Gastroesophageal sphincter (tissue), 4 donors: ENCODE results near the gene KCTD16. TPM values are rescaled to one million over a fixed set of nuclear protein-coding genes. Genes with fewer than 3 reads are reported as not detected.

Experiments
- ATAC-seq: fragments of 150-250 bp; one replicate; pipeline ENCODE4 v1.9.1; 2016; ENCODE audit warnings: mild to moderate bottlenecking, moderate library complexity
- H3K27ac ChIP-seq, 4 donors: fragments of 200-600 bp; sonication (generic) in 3 of 4; 1 replicate in 3 of 4; 2 replicates in 1 of 4; pipeline ENCODE4 v1.5.1; 2016 to 2019
- H3K27me3 ChIP-seq: fragments of 200-600 bp; sonication (generic); one replicate; pipeline ENCODE4 v1.5.1; 2019
- H3K36me3 ChIP-seq, 2 donors: fragments of 200-600 bp; sonication (generic); one replicate each; pipeline ENCODE4 v1.5.1; 2019; ENCODE audit warnings: control low read depth in 1 of 2
- H3K4me1 ChIP-seq, 3 donors: fragments of 200-600 bp; sonication (generic); 1 replicate in 2 of 3; 2 replicates in 1 of 3; pipeline ENCODE4 v1.5.1; 2016 to 2019; ENCODE audit warnings: control low read depth in 2 of 3
- H3K4me3 ChIP-seq, 2 donors: fragments of 200-600 bp; sonication (generic); one replicate each; pipeline ENCODE4 v1.5.1; 2019; ENCODE audit warnings: mild to moderate bottlenecking in 1 of 2, moderate library complexity in 1 of 2
- H3K9me3 ChIP-seq, 3 donors: fragments of 200-600 bp; sonication (generic); one replicate each; pipeline ENCODE4 v1.5.1; 2017 to 2019; ENCODE audit warnings: control low read depth in 2 of 3
- EP300 ChIP-seq: sonication (generic); formaldehyde crosslinking; IDR thresholded peaks from one replicate; pipeline ENCODE4 v1.6.1; 2017; ENCODE audit warnings: antibody characterized with exemption, mild to moderate bottlenecking
- POLR2A ChIP-seq, 2 donors: fragments of 450-650 bp; IDR thresholded peaks; one replicate each; pipeline ENCODE4 v1.6.1; 2017; ENCODE audit warnings: antibody characterized with exemption in 2 of 2, mild to moderate bottlenecking in 2 of 2, moderate library complexity in 1 of 2
- POLR2AphosphoS5 ChIP-seq: sonication (generic); formaldehyde crosslinking; IDR thresholded peaks from one replicate; pipeline ENCODE4 v1.6.1; 2017; ENCODE audit warnings: antibody characterized with exemption
- WGBS, 2 donors: methylation state at CpG; one replicate each; pipeline ENCODE4 v1.1.5; 2018; ENCODE audit warnings: low coverage in 1 of 2; 5-methylcytosine and 5-hydroxymethylcytosine counted together
- total RNA-seq, 4 donors: library from RNA; depleted of rRNA; stranded (reverse); fragments of >200 nt; gene quantifications; one replicate each; pipeline ENCODE4 v1.1.0, GENCODE V29; 2016
- TF ChIP-seq, protein P1 (sequence below), 4 experiments: fragments of 200-600 bp in 2 of 4; fragments of 450-650 bp in 2 of 4; sonication (generic) in 1 of 4; IDR thresholded peaks; one replicate each; pipeline ENCODE4 v1.5.1; 2017 to 2019; ENCODE audit warnings: antibody characterized with exemption in 4 of 4, mild to moderate bottlenecking in 2 of 4, moderate library complexity in 2 of 4

The KCTD16 gene
- total RNA-seq, 4 donors from 2014 or later: 0.05 to 0.13 (median 0.12) TPM; not detected in 1

DNA sequence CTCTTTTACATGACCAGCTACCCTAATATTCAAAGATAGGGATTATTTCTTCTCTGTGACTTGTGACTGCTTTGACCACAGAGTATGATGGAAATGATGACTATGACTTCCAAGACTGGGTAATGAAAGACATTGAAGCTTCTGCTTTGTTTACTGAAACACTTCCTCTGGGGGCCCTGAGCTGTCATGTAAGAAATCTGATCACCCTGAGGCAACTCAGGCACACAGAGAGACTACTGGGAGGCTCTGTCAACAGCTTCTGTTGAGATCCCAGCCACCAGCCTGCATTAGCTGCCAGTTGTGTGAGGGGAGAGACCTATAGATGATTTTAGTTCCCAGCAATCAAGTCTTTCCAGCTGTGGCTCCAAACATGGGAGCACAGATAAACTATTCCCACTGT, 76.5 kb downstream of the KCTD16 start:
- ATAC-seq: no peak
- TF ChIP-seq POLR2AphosphoS5 (no peak), EP300 (no peak), POLR2A (IDR thresholded peaks at IDR 0.05) (no peak)
- TF ChIP-seq, protein P1, sequence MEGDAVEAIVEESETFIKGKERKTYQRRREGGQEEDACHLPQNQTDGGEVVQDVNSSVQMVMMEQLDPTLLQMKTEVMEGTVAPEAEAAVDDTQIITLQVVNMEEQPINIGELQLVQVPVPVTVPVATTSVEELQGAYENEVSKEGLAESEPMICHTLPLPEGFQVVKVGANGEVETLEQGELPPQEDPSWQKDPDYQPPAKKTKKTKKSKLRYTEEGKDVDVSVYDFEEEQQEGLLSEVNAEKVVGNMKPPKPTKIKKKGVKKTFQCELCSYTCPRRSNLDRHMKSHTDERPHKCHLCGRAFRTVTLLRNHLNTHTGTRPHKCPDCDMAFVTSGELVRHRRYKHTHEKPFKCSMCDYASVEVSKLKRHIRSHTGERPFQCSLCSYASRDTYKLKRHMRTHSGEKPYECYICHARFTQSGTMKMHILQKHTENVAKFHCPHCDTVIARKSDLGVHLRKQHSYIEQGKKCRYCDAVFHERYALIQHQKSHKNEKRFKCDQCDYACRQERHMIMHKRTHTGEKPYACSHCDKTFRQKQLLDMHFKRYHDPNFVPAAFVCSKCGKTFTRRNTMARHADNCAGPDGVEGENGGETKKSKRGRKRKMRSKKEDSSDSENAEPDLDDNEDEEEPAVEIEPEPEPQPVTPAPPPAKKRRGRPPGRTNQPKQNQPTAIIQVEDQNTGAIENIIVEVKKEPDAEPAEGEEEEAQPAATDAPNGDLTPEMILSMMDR (IDR thresholded peaks at IDR 0.05): no peak
- Histone ChIP-seq H3K27me3 (no peaks in the 10 kb centered on the region), H3K9me3 (no peaks in the 10 kb centered on the region), H3K27ac (no peak overlapping the region), H3K4me1 (no peaks in the 10 kb centered on the region), H3K36me3 (no peaks in the 10 kb centered on the region), H3K4me3 (no peak overlapping the region)

DNA sequence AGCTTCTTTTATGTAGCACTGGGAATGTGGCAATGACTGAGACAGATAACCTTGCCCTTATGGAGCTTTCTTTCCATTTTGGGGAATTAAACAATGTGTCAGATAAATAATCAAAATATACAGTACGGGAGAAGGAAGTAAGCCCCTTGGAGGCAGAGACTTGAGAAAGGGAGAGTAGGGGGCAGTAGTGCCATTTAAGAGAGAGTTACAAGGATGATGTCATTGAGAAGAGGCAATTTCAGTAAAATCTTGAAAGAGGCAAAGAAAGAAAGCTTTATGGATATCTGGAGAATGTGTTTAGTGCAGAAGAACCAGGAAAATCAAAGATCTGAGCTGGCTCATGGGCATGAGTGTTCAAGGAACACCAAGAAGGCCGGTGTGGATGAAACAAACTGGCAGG, 77.3 kb downstream of the KCTD16 start:
- TF ChIP-seq EP300: no peak
- TF ChIP-seq, protein P1 (IDR thresholded peaks at IDR 0.05): no peak
- no peak for TF ChIP-seq POLR2AphosphoS5
- no peak for TF ChIP-seq POLR2A (IDR thresholded peaks at IDR 0.05)
- no peaks in the 10 kb centered on the region for H3K9me3 ChIP-seq
- no peaks in the 10 kb centered on the region for H3K27me3 ChIP-seq
- H3K4me3 ChIP-seq: no peak overlapping the region
- WGBS, 2 donors: 29 to 68% methylated on average over 1 to 2 of the region's 2 CpGs
- ATAC-seq: no peak
- H3K36me3 ChIP-seq: no peaks in the 10 kb centered on the region
- no peaks in the 10 kb centered on the region for H3K4me1 ChIP-seq
- H3K27ac ChIP-seq: no peak overlapping the region

DNA sequence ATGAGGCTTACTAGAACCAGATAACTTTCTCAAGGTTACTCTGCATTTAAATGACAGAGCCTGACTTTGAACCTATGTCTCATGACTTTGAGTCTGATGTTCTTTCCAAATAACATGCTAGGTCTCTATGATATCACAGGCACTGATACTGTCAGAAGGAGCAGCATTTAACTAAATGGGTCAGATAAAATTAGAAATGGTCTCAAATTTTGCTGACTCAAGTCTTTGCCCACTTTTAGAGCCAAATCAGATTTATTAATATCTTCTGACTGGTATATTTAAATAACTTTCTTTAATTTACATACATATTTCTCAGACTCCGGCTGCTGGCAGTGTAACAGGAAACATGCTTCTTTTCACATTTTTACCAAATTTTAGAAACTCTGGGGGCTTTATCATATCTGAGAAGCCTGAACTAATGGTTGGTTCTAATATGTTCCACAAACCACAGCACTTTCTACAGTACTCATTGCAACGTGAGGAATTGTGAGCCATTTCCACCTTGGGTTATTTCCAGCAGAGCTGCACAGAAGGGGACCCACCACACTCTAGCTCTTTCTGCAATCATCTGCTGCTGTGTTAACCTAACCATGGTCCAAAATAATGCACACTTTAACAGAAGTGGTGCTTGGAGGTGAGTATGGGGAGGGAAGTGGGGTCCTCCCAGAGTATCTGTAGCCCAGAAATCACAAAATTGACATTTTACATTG, 79.2 kb downstream of the KCTD16 start:
- WGBS, 2 donors: 0 to 39% methylated on average over 1 to 2 of the region's 2 CpGs
- no peak overlapping the region for H3K27ac ChIP-seq
- H3K27me3 ChIP-seq: no peaks in the 10 kb centered on the region
- no peaks in the 10 kb centered on the region for H3K4me1 ChIP-seq
- no peak for ATAC-seq
- H3K36me3 ChIP-seq: no peaks in the 10 kb centered on the region
- TF ChIP-seq POLR2AphosphoS5: no peak
- no peak for TF ChIP-seq POLR2A (IDR thresholded peaks at IDR 0.05)
- TF ChIP-seq, protein P1 (IDR thresholded peaks at IDR 0.05): no peak
- no peak for TF ChIP-seq EP300
- no peak overlapping the region for H3K4me3 ChIP-seq
- H3K9me3 ChIP-seq: no peaks in the 10 kb centered on the region

DNA sequence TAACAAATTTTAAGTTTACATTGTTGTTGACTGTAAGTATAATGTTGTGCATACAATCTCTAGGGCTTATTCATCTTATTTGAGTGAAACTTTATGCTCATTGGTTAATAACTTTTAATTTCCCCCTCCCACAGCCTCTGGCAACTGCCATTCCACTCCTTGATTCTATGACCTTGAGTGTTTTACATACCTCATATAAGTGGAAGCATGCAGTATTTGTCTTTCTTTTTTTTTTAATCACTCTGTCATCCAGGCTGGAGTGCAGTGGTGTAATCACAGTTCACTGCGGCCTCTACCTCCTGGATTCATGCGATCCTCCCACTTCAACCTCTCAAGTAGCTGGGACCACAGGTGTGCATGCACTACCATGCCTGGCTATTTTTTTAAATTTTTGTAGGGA, 83.9 kb downstream of the KCTD16 start:
- H3K27ac ChIP-seq: no peak overlapping the region
- 72% methylated on average over 2 of the region's 2 CpGs; no CpG with 5 or more reads in 1 of the 2 donors for WGBS, 2 donors
- H3K4me3 ChIP-seq: no peak overlapping the region
- H3K27me3 ChIP-seq: no peaks in the 10 kb centered on the region
- ATAC-seq: no peak
- H3K9me3 ChIP-seq: no peaks in the 10 kb centered on the region
- TF ChIP-seq POLR2AphosphoS5: no peak
- TF ChIP-seq, protein P1 (IDR thresholded peaks at IDR 0.05): no peak
- no peak for TF ChIP-seq EP300
- no peak for TF ChIP-seq POLR2A (IDR thresholded peaks at IDR 0.05)
- H3K36me3 ChIP-seq: no peaks in the 10 kb centered on the region
- no peaks in the 10 kb centered on the region for H3K4me1 ChIP-seq

DNA sequence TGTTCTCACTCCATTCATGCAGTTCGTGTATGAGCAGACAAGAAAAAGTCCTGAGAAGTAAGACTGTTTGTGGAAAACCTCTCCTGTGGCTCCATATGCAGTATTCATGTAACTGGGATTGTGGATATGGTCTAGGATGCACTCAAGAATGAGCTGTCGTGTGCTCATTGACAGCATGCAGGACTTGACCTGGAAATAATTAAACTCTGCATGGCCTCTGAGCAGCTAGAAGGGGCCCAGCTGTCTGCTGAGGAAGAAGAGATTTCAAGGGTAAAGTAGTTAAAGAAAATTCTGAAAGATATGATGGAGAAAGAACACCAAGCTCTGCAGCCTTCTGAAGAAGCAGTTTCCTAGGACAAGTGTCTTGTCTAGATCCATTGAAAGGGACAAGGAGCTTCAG, 89.4 kb downstream of the KCTD16 start:
- H3K4me3 ChIP-seq: no peak overlapping the region
- WGBS, 2 donors: 21 to 57% methylated on average over 1 to 2 of the region's 2 CpGs
- ATAC-seq: no peak
- H3K9me3 ChIP-seq: no peaks in the 10 kb centered on the region
- H3K27ac ChIP-seq: no peak overlapping the region
- no peaks in the 10 kb centered on the region for H3K27me3 ChIP-seq
- TF ChIP-seq POLR2AphosphoS5 (no peak), EP300 (no peak), POLR2A (IDR thresholded peaks at IDR 0.05) (no peak)
- TF ChIP-seq, protein P1 (IDR thresholded peaks at IDR 0.05): no peak
- no peaks in the 10 kb centered on the region for H3K4me1 ChIP-seq
- no peaks in the 10 kb centered on the region for H3K36me3 ChIP-seq
